ENCODE measurements around the gene ELN. TPM values are rescaled to one million over a fixed set of nuclear protein-coding genes. Genes with fewer than 3 reads are reported as not detected.
"Not testable (repeated sequence)": the region's sequence is repeated elsewhere in the genome, so short reads cannot be mapped to it uniquely, and the experiment has no call there.

The ELN gene
- 100 to 1,000 TPM; 337 to 646 (median 447) TPM for total RNA-seq

GRCh38 chr7:74027683-74028320 lies at the start of gene ELN:
Gene ELN, plus strand, starts transcription at chr7:74028173. Its CDS starts 15 bp downstream, at chr7:74028188.
- H3K27me3 ChIP-seq = no peaks in the 10 kb centered on the region
- peak within 1 kb of the TSS; percentile 82 to 92 (median 92) for H3K27ac ChIP-seq (replicated peaks in 1 of 4)
- peak; percentile 98 for DNase-seq (ENCODE audit: extremely low spot score)
- H3K4me3 ChIP-seq = peak within 1 kb of the TSS; percentile 64 to 82 (median 70)
- intact Hi-C loops (cut with DNase I) = loop anchor here (2.0 to 5.0 kb wide), 3 partner anchors 41 to 161 kb away; no protein-coding TSS in a partner anchor
- no peaks in the 10 kb centered on the region for H3K36me3 ChIP-seq
- peaks cover 56 to 100% (median 97%) of the 10 kb centered on the region in 4 donors for H3K4me1 ChIP-seq
- H3K9me3 ChIP-seq = no peaks in the 10 kb centered on the region
- TF ChIP-seq POLR2AphosphoS5 (IDR thresholded peaks at IDR 0.05) (peak; percentile 75), CTCF (IDR thresholded peaks at IDR 0.05) (no peak)
- 2% methylated on average over 15 of the region's 39 CpGs for WGBS

DNA sequence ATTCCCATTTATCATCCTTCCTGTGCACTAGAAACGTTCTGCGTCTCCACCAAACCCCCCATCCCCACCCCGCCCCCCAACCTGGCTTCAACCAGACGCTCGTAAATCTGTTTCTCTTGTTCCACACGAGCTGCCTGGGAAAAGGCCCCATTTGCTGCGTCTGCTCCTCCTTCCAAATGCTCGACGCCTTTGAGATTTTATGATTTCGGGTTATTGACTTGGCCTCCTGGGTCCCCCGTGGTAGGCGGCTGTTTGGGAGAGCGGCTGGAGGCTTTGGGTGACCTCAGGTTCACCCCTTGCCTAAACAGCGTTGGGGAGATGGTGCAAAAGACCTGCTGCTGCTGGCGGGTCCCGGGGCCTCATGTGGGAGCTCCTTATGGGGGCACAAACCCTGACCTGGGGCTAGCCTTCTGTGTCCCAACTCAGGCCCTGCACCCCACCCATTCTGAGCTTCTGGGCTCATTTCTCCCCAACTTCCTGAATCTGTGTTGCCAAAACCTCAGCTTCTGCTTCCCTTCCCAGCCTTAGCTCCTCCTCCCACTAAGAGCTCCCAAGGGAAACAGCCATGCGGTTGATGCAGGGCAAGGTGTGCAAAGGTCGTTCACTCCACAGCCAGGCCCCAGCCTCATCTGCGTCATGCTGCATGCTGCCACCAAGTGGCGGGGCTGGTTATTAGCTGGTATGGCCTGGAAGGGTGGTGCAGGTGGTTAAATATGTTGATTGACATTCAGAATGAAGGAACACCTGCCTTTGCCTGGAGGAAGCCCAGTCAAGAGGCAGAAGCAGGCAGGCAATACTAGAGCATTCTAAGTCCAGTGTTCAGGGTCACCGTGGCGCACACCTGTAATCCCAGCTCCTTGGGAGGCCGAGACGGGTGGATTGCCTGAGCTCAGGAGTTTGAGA lies 49.1 kb upstream of the ELN start:
- Histone ChIP-seq H3K4me3 (no peak overlapping the region), H3K27me3 (no peaks in the 10 kb centered on the region), H3K27ac (replicated peaks in 1 of 4) (no peak overlapping the region), H3K9me3 (no peaks in the 10 kb centered on the region), H3K4me1 (peaks cover 4 to 59% (median 50%) of the 10 kb centered on the region in 4 donors), H3K36me3 (no peaks in the 10 kb centered on the region)
- 72% methylated on average over 24 of the region's 24 CpGs for WGBS
- intact Hi-C loops (cut with DNase I) = no loop called here
- peak; percentile 88 for DNase-seq (ENCODE audit: extremely low spot score)
- TF ChIP-seq POLR2AphosphoS5 (IDR thresholded peaks at IDR 0.05) = no peak
- TF ChIP-seq POLR2A (IDR thresholded peaks at IDR 0.05; ENCODE audit: low read depth) = no peak
- peak in 1 of 3 experiments; percentile 37 for TF ChIP-seq CTCF (IDR thresholded peaks at IDR 0.05)
- TF ChIP-seq EP300 (IDR thresholded peaks at IDR 0.05) = no peak

DNA sequence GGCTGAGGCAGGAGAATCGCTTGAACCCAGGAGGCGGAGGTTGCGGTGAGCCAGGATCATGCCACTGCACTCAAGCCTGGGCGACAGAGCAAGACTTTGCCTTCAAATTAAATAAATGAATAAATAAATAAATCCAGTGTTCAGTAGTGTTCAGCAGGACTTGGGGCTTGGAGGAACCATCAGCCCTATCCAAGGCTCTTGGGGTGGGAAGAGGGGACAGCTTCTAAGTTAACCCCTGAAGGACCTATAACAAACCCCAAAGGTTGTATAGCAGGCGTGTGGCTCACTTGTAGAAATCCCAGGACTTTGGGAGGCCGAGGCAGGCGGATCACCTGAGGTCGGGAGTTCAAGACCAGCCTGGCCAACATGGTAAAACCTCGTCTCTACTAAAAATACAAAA lies 48.3 kb upstream of the ELN start:
- intact Hi-C loops (cut with DNase I); H3K9me3 ChIP-seq; H3K36me3 ChIP-seq; DNase-seq (ENCODE audit: extremely low spot score); H3K27me3 ChIP-seq; H3K27ac ChIP-seq (replicated peaks in 1 of 4); H3K4me3 ChIP-seq: not testable (repeated sequence)
- 91% methylated on average over 9 of the region's 9 CpGs for whole genome bisulfite sequencing
- H3K4me1 ChIP-seq = peaks cover 4 to 58% (median 52%) of the 10 kb centered on the region in 4 donors

DNA sequence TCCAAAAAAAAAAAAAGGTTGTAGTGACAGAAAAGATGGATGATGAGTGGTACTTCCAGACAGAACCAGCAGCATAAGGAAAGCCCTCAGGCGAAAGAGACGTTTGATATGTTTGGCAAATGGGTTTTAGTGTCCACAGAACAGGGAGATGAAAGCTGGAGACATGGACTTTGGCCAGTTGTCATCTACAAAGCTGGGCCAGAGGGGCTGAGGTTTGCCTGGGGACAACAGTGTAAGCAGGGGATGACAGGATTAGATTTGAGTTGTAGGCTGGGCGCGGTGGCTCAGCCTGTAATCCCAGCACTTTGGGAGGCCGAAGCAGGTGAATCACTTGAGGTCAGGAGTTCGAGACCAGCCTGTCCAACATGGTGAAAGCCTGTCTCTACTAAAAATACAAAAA lies 47.8 kb upstream of the ELN start:
- H3K36me3 ChIP-seq = no peaks in the 10 kb centered on the region
- H3K4me1 ChIP-seq = peaks cover 4 to 58% (median 51%) of the 10 kb centered on the region in 4 donors
- H3K9me3 ChIP-seq = no peaks in the 10 kb centered on the region
- no peaks in the 10 kb centered on the region for H3K27me3 ChIP-seq
- WGBS = 82% methylated on average over 6 of the region's 6 CpGs
- intact Hi-C loops (cut with DNase I) = no loop called here
- no peak overlapping the region for H3K4me3 ChIP-seq
- no peak for DNase-seq (ENCODE audit: extremely low spot score)
- H3K27ac ChIP-seq (replicated peaks in 1 of 4) = no peak overlapping the region
- TF ChIP-seq POLR2AphosphoS5 (IDR thresholded peaks at IDR 0.05) (no peak), EP300 (IDR thresholded peaks at IDR 0.05) (no peak), POLR2A (IDR thresholded peaks at IDR 0.05; ENCODE audit: low read depth) (no peak), CTCF (IDR thresholded peaks at IDR 0.05) (no peak)

- H3K4me1 ChIP-seq = peaks cover 21 to 58% (median 52%) of the 10 kb centered on the region in 4 donors
- H3K4me3 ChIP-seq = no peak overlapping the region
- H3K27me3 ChIP-seq = no peaks in the 10 kb centered on the region
- intact Hi-C loops (cut with DNase I) = no loop called here
- no peak for TF ChIP-seq CTCF (IDR thresholded peaks at IDR 0.05)
- TF ChIP-seq EP300 (IDR thresholded peaks at IDR 0.05) = no peak
- TF ChIP-seq POLR2A (IDR thresholded peaks at IDR 0.05; ENCODE audit: low read depth) = no peak
- TF ChIP-seq POLR2AphosphoS5 (IDR thresholded peaks at IDR 0.05) = no peak
- H3K9me3 ChIP-seq = no peaks in the 10 kb centered on the region
- WGBS = 78% methylated on average over 7 of the region's 7 CpGs
- no peaks in the 10 kb centered on the region for H3K36me3 ChIP-seq
- H3K27ac ChIP-seq (replicated peaks in 1 of 4) = no peak overlapping the region
- DNase-seq (ENCODE audit: extremely low spot score) = no peak
Measured at GRCh38 chr7:73981933-73982332, 46.0 kb upstream of the ELN start.

Data from esophagus muscularis mucosa (tissue), 4 donors.